SW480 (cell line): ENCODE data around the gene MCAT.

Source experiments
- DNase-seq: peaks from one replicate; pipeline ENCODE4 v3.0.0-alpha.2; 2016; ENCODE audit warnings: low spot score

MCAT gene

GRCh38 chr22:43173566-43173965, 30.4 kb upstream of the MCAT start:
- no peak for DNase-seq

GRCh38 chr22:43172191-43172590, 29.0 kb upstream of the MCAT start:
- no peak for DNase-seq

- no peak for DNase-seq
Measured at GRCh38 chr22:43171607-43172006, 28.4 kb upstream of the MCAT start.

GRCh38 chr22:43171019-43171491, 27.9 kb upstream of the MCAT start:
- DNase-seq: no peak

GRCh38 chr22:43170131-43170480, 26.9 kb upstream of the MCAT start:
- no peak for DNase-seq

DNA sequence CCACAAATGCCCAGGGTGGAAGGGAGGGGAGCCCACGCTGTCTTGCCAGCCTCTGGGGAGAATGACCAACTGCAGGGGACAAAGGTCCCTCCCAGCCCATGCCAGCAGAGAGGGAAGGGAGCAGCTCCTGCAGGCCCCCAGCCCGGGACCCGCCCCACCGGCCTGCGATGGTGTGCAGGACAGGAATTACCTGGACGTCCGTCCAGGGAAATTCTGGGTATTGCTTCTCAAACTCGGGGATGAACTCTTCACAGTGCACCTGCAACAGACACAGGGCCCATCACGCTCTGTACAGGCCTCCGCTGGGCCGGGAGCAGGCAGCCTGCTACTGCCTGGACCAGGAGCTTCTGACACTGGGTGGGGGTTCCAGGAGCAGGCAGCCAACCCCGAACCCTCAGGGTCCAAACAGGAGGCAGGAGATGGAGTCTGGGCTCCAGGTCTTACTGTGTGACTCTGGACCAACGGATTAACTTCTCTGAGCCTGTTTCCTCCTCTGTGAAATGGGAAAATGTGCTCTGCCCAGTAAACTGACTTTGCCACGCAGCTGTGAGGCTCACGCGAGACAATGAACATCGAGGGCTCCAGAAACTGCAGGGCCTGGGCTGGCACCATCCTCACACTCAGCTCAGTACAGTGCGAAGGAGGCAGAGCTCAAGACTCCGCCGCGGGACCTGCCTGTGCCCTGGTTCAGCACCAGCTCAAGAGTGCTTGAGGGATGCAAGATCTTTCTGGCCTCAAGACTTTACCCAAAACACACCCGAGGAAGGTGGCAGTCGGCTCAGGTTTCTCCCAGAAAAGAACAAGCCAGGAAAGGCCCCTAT, 26.3 kb upstream of the MCAT start:
- no peak for DNase-seq

DNA sequence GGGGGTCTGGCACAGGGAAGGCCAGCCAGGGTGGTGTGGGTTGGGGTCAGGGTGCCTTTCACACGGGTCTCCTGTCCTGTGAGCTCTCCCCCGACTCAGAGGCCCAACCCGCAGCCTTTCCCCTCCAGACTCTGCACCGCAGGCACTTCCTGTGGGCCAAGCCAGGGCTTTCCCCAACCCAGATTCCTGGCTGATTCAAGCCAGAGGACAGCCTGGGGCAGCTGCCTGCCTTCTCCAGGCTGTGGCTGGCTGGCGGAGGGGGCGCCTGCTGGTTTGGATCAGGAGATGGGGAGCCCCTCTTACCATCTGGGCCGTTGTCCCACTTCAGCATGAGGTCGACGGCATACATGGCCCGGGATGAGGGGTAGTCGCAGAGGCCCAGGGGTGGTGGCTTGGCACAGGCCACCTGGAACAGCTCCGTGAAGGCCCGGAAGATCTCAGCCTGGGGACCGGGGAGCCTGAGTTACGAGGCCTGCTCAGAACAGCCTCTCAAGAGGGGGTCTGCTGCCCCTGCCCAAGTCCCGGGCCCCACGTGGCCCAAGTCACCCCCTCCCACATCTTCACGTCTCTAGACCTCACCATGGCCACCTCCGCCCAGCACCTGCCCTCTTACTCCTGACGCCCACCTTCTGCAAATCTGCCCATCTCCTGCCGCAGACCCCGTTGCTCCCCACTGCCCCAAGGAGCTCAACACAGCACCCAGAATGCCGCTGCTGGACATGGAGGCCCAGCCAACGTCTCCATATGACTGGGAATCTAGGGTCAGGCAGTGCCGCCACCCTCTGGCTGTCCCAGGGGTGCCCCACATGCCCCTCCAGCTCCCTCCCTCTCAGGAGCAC, 25.5 kb upstream of the MCAT start:
- no peak for DNase-seq

GRCh38 chr22:43167001-43167589, 23.9 kb upstream of the MCAT start:
- DNase-seq: no peak

- no peak for DNase-seq
Measured at GRCh38 chr22:43166132-43166930, 23.1 kb upstream of the MCAT start.

DNA sequence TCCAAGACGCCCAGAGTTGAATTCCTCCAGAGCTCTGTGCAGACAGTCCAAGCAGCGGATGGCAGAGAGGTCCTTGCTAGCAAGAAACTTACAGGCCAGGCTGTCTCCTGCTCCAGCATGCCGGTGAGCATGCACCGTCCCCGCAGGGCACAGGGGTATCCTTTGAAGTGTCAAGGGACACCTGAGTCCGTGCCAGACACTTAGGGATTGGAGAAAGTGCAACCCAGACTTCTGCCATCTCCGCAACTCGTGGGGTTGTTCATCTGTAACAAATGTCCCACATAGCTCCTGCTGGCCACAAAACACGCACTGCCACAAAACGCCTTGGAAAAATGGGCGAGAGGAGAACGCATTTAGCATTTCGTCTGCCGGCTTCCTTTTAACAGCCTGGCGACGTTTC, 21.4 kb upstream of the MCAT start:
- no peak for DNase-seq

GRCh38 chr22:43163241-43163795, 20.1 kb upstream of the MCAT start:
- no peak for DNase-seq

GRCh38 chr22:43162412-43163150, 19.4 kb upstream of the MCAT start:
- DNase-seq: no peak

DNA sequence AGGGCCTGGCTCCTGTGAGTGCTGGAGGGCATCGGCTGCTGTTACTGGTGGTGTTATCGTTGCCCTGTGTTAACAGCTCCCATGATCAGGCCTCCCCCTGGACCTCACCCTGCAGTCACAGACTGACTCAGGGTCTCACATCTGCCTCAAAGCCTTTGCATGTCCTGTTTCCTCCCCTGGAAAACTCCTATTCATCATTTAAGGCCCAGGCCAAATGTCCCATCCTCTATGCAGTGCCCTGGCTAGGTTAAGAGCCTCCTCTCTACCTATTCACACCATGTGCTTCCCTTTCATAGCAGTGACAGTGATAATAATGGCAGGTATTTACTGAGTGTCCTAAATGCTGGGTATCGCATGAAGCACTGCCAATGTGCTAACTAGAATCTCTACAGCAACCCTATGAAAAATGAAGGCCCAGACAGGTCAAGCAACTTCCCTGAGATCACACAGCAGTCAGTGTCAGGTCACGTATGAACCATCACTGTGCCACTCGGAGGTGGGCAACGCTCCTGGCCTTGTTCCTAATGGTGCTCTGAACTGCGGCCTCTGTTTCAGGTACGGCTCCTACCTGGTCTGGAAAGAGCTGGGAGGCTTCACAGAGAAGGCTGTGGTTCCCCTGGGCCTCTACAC, 17.4 kb upstream of the MCAT start:
- DNase-seq: no peak

DNA sequence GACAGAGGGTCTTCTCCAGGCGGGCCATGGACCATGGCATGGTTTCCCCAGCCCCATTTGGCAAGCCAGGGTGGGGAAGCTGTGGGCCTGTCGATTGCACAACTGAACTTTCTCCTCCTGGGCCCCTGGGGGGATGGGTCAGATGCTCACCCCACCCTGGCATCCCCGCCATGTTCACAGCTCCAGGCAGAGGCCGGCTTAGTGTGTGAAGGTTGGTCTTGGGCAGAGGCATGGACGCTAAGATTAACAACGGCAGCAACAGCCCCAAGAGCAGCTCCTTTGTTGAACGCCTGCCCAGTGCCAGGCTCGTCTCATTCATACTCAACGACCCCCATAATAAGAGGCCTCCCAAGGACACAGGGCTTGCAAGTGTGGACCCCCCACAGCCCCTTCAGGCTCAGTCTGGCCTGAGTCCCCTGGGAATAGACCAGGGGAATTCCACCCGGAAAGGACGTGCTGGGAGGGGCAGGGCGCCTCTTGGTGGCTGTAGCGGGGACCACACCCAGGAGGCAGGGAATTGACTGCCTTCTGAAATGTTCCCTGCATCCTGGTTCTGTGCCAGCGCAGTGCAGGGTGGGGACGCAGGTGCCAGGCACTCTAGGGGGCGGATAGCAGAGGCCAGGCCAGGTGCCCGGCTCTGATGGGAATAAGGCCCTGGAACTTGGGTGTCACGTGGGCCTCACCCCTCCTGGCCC, 16.4 kb upstream of the MCAT start:
- no peak for DNase-seq

DNA sequence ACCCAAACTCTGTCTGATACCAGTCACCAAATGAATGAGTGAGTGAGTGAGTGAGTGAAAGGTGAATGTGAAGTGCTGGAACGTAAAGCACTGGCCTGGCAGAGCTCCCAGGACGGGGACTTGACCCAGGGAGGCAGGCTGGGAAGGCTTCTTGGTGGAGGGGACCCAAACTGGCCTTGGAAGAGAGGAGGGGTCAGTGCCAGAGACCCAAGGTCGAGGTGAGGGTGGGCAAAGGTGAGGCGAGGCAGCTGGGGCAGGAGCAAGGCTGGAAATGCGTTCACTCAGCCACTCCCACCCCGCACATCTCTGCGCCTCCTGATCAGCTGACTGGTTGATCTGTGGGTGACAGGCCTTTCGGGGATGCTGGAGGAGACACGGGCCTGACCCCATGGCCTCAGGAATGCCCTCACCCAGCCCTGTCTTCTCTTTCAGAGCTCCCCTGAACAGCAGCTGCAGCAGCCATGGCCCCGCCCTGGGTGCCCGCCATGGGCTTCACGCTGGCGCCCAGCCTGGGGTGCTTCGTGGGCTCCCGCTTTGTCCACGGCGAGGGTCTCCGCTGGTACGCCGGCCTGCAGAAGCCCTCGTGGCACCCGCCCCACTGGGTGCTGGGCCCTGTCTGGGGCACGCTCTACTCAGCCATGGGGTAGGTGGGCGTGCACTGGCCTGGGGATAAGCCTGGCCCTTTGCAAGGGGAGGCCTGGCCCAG, 15.7 kb upstream of the MCAT start:
- no peak for DNase-seq

GRCh38 chr22:43157874-43158546, 14.8 kb upstream of the MCAT start:
- DNase-seq: no peak

DNA sequence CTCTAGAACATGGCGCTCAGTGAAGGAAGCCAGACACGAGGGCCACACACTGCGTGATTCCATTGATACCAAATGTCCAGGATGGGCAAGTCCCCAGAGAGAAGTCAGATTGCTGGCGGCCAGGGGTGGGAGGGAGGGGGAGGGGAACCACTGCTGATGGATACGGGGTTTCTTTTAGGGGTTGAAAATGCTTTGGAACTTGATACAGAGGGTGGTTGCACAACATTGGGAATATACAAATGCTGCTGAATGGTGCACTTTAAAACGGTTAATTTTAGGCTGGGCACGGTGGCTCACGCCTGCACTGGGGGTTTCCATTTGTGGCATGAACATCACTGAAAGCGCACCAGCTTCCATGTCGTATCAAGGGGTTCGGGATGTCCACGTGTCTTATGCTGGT, 13.2 kb upstream of the MCAT start:
- DNase-seq: no peak

DNA sequence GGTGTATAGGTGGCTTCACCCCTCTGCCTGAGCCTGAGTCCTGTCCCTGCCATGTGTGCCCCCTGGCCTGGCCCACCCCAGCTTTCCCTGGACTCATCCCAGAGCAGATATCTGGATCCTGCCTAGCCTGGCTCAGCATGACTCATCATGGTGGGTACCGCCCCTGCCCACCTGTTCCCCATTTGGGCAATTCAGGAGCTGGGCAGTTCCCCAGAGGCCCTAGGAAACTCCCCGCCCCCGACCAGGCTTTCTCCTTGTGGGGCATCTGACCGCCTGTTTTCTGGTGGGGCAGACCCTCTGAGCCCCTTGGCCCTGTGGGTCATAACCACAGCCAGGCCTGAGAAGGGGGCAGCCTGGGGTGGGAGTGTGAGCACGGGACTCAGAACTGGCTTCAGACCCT, 12.6 kb upstream of the MCAT start:
- no peak for DNase-seq
